Adrenal gland (tissue), 12 donors: ENCODE data around the gene STMN3. TPM values are rescaled to one million over a fixed set of nuclear protein-coding genes. Genes with fewer than 3 reads are reported as not detected.
A peak's percentile ranks its signal among the peaks of the same experiment; 100 is the strongest.

Experiments
- DNase-seq, 7 donors: peaks; one replicate each; pipeline ENCODE4 v3.0.0-alpha.2; 2019 to 2020
- H3K27ac ChIP-seq, 5 donors: fragments of 200-600 bp; sonication (generic) in 4 of 5; 1 replicate in 3 of 5; 2 replicates in 2 of 5; pipeline versions ENCODE4 v1.5.1 to v1.8.0; 2016 to 2020; ENCODE audit warnings: mild to moderate bottlenecking in 1 of 5
- H3K27me3 ChIP-seq: fragments of 200-600 bp; 2 replicates; pipeline ENCODE4 v1.8.0; 2021
- H3K36me3 ChIP-seq, 2 donors: fragments of 200-600 bp; replicated peaks in 1 of 2; 1 replicate in 1 of 2; 2 replicates in 1 of 2; pipeline versions ENCODE4 v1.5.1 to v1.8.0; 2018 to 2022
- H3K4me1 ChIP-seq, 2 donors: fragments of 200-600 bp; replicated peaks in 1 of 2; 1 replicate in 1 of 2; 2 replicates in 1 of 2; pipeline versions ENCODE4 v1.5.1 to v1.8.0; 2018 to 2021
- H3K4me3 ChIP-seq, 4 donors: fragments of 200-600 bp; sonication (generic) in 3 of 4; one replicate each; pipeline ENCODE4 v1.5.1; 2016 to 2018
- H3K9me3 ChIP-seq, 3 donors: fragments of 200-600 bp; sonication (generic) in 1 of 3; replicated peaks in 1 of 3; 1 replicate in 2 of 3; 2 replicates in 1 of 3; pipeline versions ENCODE4 v1.5.1 to v1.8.0; 2016 to 2021
- POLR2A ChIP-seq, 2 donors: fragments of 450-650 bp; IDR thresholded peaks; one replicate each; pipeline ENCODE4 v1.6.1; 2017; ENCODE audit warnings: antibody characterized with exemption in 2 of 2, mild to moderate bottlenecking in 2 of 2, moderate library complexity in 1 of 2
- WGBS, 4 donors: extraction: QIAGEN DNeasy Blood & Tissue Kit in 2 of 4; methylation state at CpG; one replicate each; pipeline versions ENCODE4 v1.1.5 to v1.1.7; 2013 to 2017; 5-methylcytosine and 5-hydroxymethylcytosine counted together
- intact Hi-C, 2 donors: fragments of 100-400 bp; cut with DNase I; formaldehyde crosslinking; loops; one replicate each; pipeline versions ENCODE4 v1.14.1 to v1.15.0; 2022 to 2023
- polyA plus RNA-seq, 3 donors: library from polyadenylated mRNA; stranded (reverse); fragments of 200-250 nt in 2 of 3; fragments of 350-450 nt in 1 of 3; fragmentation: Illumina TruSeq in 1 of 3; extraction: RNeasy Lipid Tissue Mini Kit (QIAGEN cat#74804) in 1 of 3; gene quantifications; one replicate each; pipeline ENCODE4 v1.2.3, GENCODE V29; 2013 to 2014
- total RNA-seq, 9 donors: library from RNA; depleted of rRNA in 4 of 9; stranded (reverse); fragments of >200 nt in 4 of 9; fragments of 120-200 nt in 1 of 9; fragmentation: NEBNext Ultra II Directional in 1 of 9; extraction: Animal tissue kit (Norgen Biotek cat#: 25700) in 1 of 9; gene quantifications; one replicate each; pipeline versions ENCODE4 v1.1.0 to v1.2.4, GENCODE V29; 2013 to 2023
- TF ChIP-seq, protein P1 (sequence below), 6 experiments: fragments of 450-650 bp in 4 of 6; fragments of 200-600 bp in 2 of 6; sonication (generic) in 1 of 6; IDR thresholded peaks; 1 replicate in 5 of 6; 2 replicates in 1 of 6; pipeline versions ENCODE4 v1.5.1 to v1.8.0; 2016 to 2021; ENCODE audit warnings: antibody characterized with exemption in 6 of 6, mild to moderate bottlenecking in 2 of 6, moderate library complexity in 1 of 6
- donor health status: healthy with polysubstance abuse.
- donor health status: Bipolar disorder and iron deficiency.
- donor health status: DM: yes; HTN: yes; CAD: no.
- donor health status: DM: no; HTN: no; CAD: no.
- donor health status: DM: no; HTN: no; CAD: no.
- donor health status: DM: yes; HTN: yes; CAD: no.

STMN3 gene
- total and polyA plus RNA-seq, 12 donors: 29.2 to 109 (median 54.5) TPM

DNA sequence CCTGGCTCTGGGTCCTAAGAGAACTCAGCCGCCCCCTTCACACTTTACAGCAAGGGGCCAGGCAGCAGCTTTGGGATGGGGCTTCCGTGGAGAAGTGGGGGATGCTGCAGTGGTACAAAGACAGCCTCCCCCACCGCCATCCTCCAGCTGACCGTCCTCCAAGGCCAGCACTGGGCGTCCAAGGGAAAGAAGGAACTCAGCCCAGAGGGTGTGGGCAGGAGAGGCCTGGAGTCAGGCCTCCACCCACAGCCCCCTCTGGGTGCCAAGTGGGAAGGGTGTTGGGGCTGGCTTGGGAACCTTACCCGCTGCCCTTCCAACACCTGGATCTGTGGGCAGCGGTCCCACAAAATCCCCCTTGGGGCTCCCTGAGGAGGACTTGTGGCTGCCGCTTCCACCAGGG lies 13.1 kb downstream of the STMN3 start:
- Histone ChIP-seq H3K4me3 (no peak overlapping the region), H3K27ac (peak overlapping the region in 1 of 5 donors; percentile 50)

DNA sequence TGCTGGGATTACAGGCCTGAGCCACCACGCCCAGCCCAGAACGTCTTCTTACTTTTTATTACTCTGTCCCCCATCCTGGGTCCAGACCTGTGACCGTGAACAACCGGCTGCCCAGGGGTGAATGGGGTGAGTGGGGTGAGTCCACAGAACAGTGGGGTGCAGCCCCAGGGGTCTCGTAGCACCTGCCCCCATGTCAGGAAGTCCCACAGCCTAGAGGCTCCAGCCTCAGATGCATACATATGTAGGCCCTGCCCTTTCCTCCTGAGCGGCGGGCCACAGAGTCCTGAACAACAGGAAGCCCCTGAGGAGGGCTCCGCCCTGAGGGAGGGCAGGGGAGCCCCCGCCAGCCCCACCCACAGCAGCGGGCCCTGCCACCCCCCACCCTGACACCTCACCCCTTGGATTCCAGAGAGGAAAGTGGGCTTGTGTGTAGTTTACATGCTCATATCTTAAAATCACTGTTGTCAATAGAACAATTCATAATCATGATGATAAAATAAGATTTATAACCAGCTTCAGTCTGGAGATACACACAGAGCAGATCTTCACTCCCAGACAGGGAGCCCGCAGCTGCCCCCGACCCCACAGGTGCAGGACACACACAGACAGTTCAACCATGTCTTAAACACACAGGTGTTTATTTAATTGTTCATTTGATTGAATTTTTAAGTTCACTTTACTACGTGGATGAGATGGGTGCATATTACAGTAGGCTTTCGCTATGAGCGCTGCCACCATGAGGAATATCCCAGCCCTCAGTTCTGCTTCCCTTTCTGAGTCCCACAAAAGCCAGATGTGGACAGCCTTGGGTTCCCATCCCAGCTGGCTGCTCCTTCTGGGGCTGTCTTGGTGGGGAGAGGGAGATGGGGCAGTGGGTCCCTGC lies 13.9 kb downstream of the STMN3 start:
- no peak overlapping the region for H3K4me3 ChIP-seq
- no peak for TF ChIP-seq POLR2A (IDR thresholded peaks at IDR 0.05)
- TF ChIP-seq, protein P1, sequence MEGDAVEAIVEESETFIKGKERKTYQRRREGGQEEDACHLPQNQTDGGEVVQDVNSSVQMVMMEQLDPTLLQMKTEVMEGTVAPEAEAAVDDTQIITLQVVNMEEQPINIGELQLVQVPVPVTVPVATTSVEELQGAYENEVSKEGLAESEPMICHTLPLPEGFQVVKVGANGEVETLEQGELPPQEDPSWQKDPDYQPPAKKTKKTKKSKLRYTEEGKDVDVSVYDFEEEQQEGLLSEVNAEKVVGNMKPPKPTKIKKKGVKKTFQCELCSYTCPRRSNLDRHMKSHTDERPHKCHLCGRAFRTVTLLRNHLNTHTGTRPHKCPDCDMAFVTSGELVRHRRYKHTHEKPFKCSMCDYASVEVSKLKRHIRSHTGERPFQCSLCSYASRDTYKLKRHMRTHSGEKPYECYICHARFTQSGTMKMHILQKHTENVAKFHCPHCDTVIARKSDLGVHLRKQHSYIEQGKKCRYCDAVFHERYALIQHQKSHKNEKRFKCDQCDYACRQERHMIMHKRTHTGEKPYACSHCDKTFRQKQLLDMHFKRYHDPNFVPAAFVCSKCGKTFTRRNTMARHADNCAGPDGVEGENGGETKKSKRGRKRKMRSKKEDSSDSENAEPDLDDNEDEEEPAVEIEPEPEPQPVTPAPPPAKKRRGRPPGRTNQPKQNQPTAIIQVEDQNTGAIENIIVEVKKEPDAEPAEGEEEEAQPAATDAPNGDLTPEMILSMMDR (IDR thresholded peaks at IDR 0.05): no peak
- H3K27ac ChIP-seq: peak overlapping the region in 1 of 5 donors; percentile 50

More for the DNA sequence above, 13.1 kb downstream of the STMN3 start:
- DNase-seq: no peak
- Histone ChIP-seq H3K9me3 (no peaks in the 10 kb centered on the region), H3K4me1 (peaks cover 5 to 6% of the 10 kb centered on the region in 2 donors), H3K27me3 (no peaks in the 10 kb centered on the region), H3K36me3 (no peaks in the 10 kb centered on the region)
- TF ChIP-seq, protein P1 (IDR thresholded peaks at IDR 0.05): no peak
- TF ChIP-seq POLR2A (IDR thresholded peaks at IDR 0.05): no peak
- intact Hi-C loops: no loop called here
- WGBS, 4 donors: 30 to 62% (median 58%) methylated on average over 2 to 8 of the region's 8 CpGs

DNA sequence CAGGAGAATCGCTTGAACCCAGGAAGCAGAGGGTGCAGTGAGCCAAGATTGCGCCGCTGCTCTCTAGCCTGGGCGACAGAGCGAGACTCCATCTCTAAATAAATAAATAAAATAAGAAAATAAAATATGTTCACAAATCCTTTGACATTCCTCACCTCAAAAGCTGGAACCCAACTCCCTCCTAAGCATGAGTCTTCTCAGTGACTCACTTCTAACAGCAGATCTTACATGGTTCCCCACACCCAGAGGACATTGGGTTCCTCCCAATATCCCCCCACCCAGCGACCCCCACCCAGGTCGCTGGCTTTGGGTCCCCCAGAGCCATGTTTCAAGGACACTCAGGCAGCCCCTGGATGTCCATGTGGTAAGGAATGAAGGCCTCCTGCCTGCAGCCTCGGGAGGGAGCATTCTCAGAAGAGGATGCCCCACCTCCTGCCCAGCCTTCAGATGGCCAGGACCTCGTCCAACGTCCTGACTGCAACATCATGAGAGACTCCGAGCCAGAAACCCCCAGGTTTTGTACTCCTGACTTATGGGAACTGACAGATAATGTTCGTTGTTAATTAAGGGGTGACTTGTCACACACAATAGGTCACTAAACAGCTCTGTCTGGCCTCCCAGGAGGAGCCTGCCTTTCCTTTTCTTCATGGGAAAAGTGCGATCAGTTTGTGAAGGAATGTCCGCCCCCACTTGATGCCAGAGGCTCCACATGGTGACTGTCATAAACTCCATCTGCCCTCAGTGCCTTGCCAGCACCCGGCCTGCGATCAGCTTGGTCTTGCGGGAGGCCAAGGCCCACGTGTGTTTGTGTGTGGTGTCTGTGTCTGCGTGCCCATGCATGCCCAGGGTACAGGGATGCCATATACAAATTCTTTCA lies 16.2 kb downstream of the STMN3 start:
- intact Hi-C loops: no loop called here
- no peak for DNase-seq
- TF ChIP-seq, protein P1 (IDR thresholded peaks at IDR 0.05): no peak
- TF ChIP-seq POLR2A (IDR thresholded peaks at IDR 0.05): no peak
- H3K4me1 ChIP-seq: no peaks in the 10 kb centered on the region
- H3K27me3 ChIP-seq: no peaks in the 10 kb centered on the region
- no peaks in the 10 kb centered on the region for H3K9me3 ChIP-seq
- no peak overlapping the region for H3K27ac ChIP-seq
- no peaks in the 10 kb centered on the region for H3K36me3 ChIP-seq
- WGBS, 4 donors: 76 to 79% (median 77%) methylated on average over 11 to 19 of the region's 19 CpGs
- H3K4me3 ChIP-seq: no peak overlapping the region

More for the DNA sequence above, 13.9 kb downstream of the STMN3 start:
- H3K27me3 ChIP-seq: no peaks in the 10 kb centered on the region
- H3K9me3 ChIP-seq: no peaks in the 10 kb centered on the region
- 59 to 76% (median 66%) methylated on average over 10 to 15 of the region's 15 CpGs for WGBS, 4 donors
- intact Hi-C loops: no loop called here
- no peaks in the 10 kb centered on the region for H3K36me3 ChIP-seq
- peak in 1 of 7 donors; percentile 37 for DNase-seq
- H3K4me1 ChIP-seq: peaks cover 5 to 6% of the 10 kb centered on the region in 2 donors
